H9 (cell line): ENCODE measurements around the gene NNT. TPM values are rescaled to one million over a fixed set of nuclear protein-coding genes. Genes with fewer than 3 reads are reported as not detected.
A peak's percentile ranks its signal among the peaks of the same experiment; 100 is the strongest.

Source experiments
- DNase-seq: peaks from one replicate; pipeline ENCODE4 v3.0.0-alpha.2; 2017
- H2AFZ ChIP-seq: one replicate; pipeline ENCODE4 v1.6.1; 2013; ENCODE audit warnings: mild to moderate bottlenecking, low read length, control low read depth, moderate library complexity
- H2AK5ac ChIP-seq: 2 replicates; pipeline ENCODE4 v1.6.1; 2013; ENCODE audit warnings: low read length, control low read depth, mixed read lengths; ENCODE audit not compliant: insufficient read length
- H2BK120ac ChIP-seq: one replicate; pipeline ENCODE4 v1.6.1; 2013; ENCODE audit warnings: low read depth, mild to moderate bottlenecking, low read length, control low read depth, inconsistent platforms; ENCODE audit not compliant: poor library complexity, severe bottlenecking
- H2BK12ac ChIP-seq: 2 replicates; pipeline ENCODE4 v1.6.1; 2013; ENCODE audit warnings: low read length, control low read depth, mixed read lengths, low read depth; ENCODE audit not compliant: insufficient read length
- H2BK15ac ChIP-seq: 2 replicates; pipeline ENCODE4 v1.6.1; 2013; ENCODE audit warnings: low read depth, low read length, control low read depth
- H2BK20ac ChIP-seq: one replicate; pipeline ENCODE4 v1.6.1; 2013; ENCODE audit warnings: low read depth, mild to moderate bottlenecking, low read length, control low read depth, inconsistent platforms; ENCODE audit not compliant: poor library complexity, severe bottlenecking
- H2BK5ac ChIP-seq: 2 replicates; pipeline ENCODE4 v1.6.1; 2013; ENCODE audit warnings: low read length, control low read depth, mixed read lengths; ENCODE audit not compliant: insufficient read length
- H3K14ac ChIP-seq: 2 replicates; pipeline ENCODE4 v1.6.1; 2013; ENCODE audit warnings: low read length, control low read depth; ENCODE audit not compliant: insufficient read depth
- H3K18ac ChIP-seq: 2 replicates; pipeline ENCODE4 v1.6.1; 2013; ENCODE audit warnings: low read depth, mild to moderate bottlenecking, mixed read lengths, low read length, control low read depth; ENCODE audit not compliant: insufficient read length
- H3K23ac ChIP-seq: 2 replicates; pipeline ENCODE4 v1.6.1; 2013; ENCODE audit warnings: low read length, control low read depth, mixed read lengths, low read depth; ENCODE audit not compliant: insufficient read length
- H3K23me2 ChIP-seq: 2 replicates; pipeline ENCODE4 v1.6.1; 2013; ENCODE audit warnings: low read depth, mild to moderate bottlenecking, mixed read lengths, low read length, control low read depth; ENCODE audit not compliant: insufficient read length, poor library complexity, severe bottlenecking
- H3K27ac ChIP-seq: 2 replicates; pipeline ENCODE4 v1.5.1; 2013; ENCODE audit warnings: low read length, control low read depth, mixed read lengths, low read depth; ENCODE audit not compliant: insufficient read length
- H3K27me3 ChIP-seq: 2 replicates; pipeline ENCODE4 v1.6.1; 2013; ENCODE audit warnings: low read length, control low read depth, inconsistent platforms; ENCODE audit not compliant: insufficient read depth
- H3K4ac ChIP-seq: 2 replicates; pipeline ENCODE4 v1.6.1; 2013; ENCODE audit warnings: low read depth, mild to moderate bottlenecking, control low read depth, inconsistent platforms, low read length, moderate library complexity
- H3K4me1 ChIP-seq: 2 replicates; pipeline ENCODE4 v1.6.1; 2013; ENCODE audit warnings: low read length, control low read depth, inconsistent platforms; ENCODE audit not compliant: insufficient read depth
- H3K4me2 ChIP-seq: 2 replicates; pipeline ENCODE4 v1.6.1; 2013; ENCODE audit warnings: low read length, control low read depth, mixed read lengths; ENCODE audit not compliant: insufficient read length, insufficient read depth
- H3K56ac ChIP-seq: 2 replicates; pipeline ENCODE4 v1.6.1; 2013; ENCODE audit warnings: low read depth, mild to moderate bottlenecking, mixed read lengths, low read length, control low read depth; ENCODE audit not compliant: insufficient read length
- H3K79me1 ChIP-seq: 2 replicates; pipeline ENCODE4 v1.6.1; 2013; ENCODE audit warnings: low read depth, mild to moderate bottlenecking, moderate library complexity, low read length, control low read depth, inconsistent platforms; ENCODE audit not compliant: insufficient read depth, poor library complexity, severe bottlenecking
- H3K79me2 ChIP-seq: 2 replicates; pipeline ENCODE4 v1.6.1; 2013; ENCODE audit warnings: low read length, control low read depth, inconsistent platforms; ENCODE audit not compliant: insufficient read depth
- H3K9ac ChIP-seq: 2 replicates; pipeline ENCODE4 v1.6.1; 2013; ENCODE audit warnings: low read length, control low read depth, mixed read lengths; ENCODE audit not compliant: insufficient read length; ENCODE audit errors: extremely low read depth
- H3K9me3 ChIP-seq: one replicate; pipeline ENCODE4 v1.6.1; 2013; ENCODE audit warnings: low read depth, low read length, inconsistent platforms; ENCODE audit not compliant: control insufficient read depth
- H3T11ph ChIP-seq: one replicate; pipeline ENCODE4 v1.6.1; 2013; ENCODE audit warnings: mild to moderate bottlenecking, low read length, control low read depth, inconsistent platforms
- H4K20me1 ChIP-seq: one replicate; pipeline ENCODE4 v1.6.1; 2013; ENCODE audit not compliant: control insufficient read depth, insufficient read length, insufficient read depth
- H4K5ac ChIP-seq: 2 replicates; pipeline ENCODE4 v1.6.1; 2013; ENCODE audit warnings: low read depth, mild to moderate bottlenecking, mixed read lengths, low read length, control low read depth; ENCODE audit not compliant: insufficient read length
- H4K8ac ChIP-seq: replicated peaks from 2 replicates; pipeline ENCODE4 v1.6.1; 2013; ENCODE audit warnings: low read length, control low read depth, mixed read lengths, low read depth; ENCODE audit not compliant: insufficient read length
- H4K91ac ChIP-seq: 2 replicates; pipeline ENCODE4 v1.6.1; 2013; ENCODE audit warnings: low read depth, mild to moderate bottlenecking, moderate library complexity, mixed read lengths, low read length, control low read depth; ENCODE audit not compliant: insufficient read length
- H3K27ac Mint-ChIP-seq, 3 experiments: 2 replicates in 2 of 3; 3 replicates in 1 of 3; pipeline ENCODE4 v1.8.0; 2020 to 2021; ENCODE audit warnings: mixed read lengths in 3 of 3, mild to moderate bottlenecking in 1 of 3, moderate library complexity in 1 of 3
- H3K27me3 Mint-ChIP-seq: 2 replicates; pipeline ENCODE4 v1.8.0; 2021; ENCODE audit warnings: low read depth, mild to moderate bottlenecking, moderate library complexity, mixed read lengths
- H3K36me3 Mint-ChIP-seq, 3 experiments: 2 replicates in 2 of 3; 3 replicates in 1 of 3; pipeline ENCODE4 v1.8.0; 2020 to 2021; ENCODE audit warnings: low read depth in 3 of 3, mixed read lengths in 3 of 3; ENCODE audit not compliant: insufficient read depth in 1 of 3
- H3K4me1 Mint-ChIP-seq, 2 experiments: 2 replicates each; pipeline ENCODE4 v1.8.0; 2020; ENCODE audit warnings: mixed read lengths in 2 of 2
- H3K4me3 Mint-ChIP-seq, 2 experiments: 2 replicates in 1 of 2; 3 replicates in 1 of 2; pipeline ENCODE4 v1.8.0; 2020 to 2021; ENCODE audit warnings: mild to moderate bottlenecking in 2 of 2, mixed read lengths in 2 of 2, moderate library complexity in 1 of 2
- H3K9me3 Mint-ChIP-seq, 2 experiments: 2 replicates in 1 of 2; 3 replicates in 1 of 2; pipeline ENCODE4 v1.8.0; 2020; ENCODE audit warnings: mild to moderate bottlenecking in 2 of 2, mixed read lengths in 2 of 2, moderate library complexity in 1 of 2
- WGBS: extraction: QIAGEN DNeasy Blood & Tissue Kit; methylation state at CpG from one replicate; pipeline ENCODE4 v1.1.7; 2013; ENCODE audit warnings: missing lambda C conversion rate, low lambda C conversion rate, mixed read lengths; ENCODE audit not compliant: insufficient read length; ENCODE audit errors: extremely low coverage; 5-methylcytosine and 5-hydroxymethylcytosine counted together
- total RNA-seq: library from RNA; stranded (reverse); gene quantifications from 2 replicates; pipeline ENCODE4 v1.2.1, GENCODE V29; 2021
- TF ChIP-seq, protein P1 (sequence below): fragments of 200-600 bp; sonication (generic); conservative IDR thresholded peaks from 3 replicates; pipeline ENCODE4 v1.8.0; 2021; ENCODE audit warnings: antibody characterized with exemption, mild to moderate bottlenecking

NNT gene
- total RNA-seq, 1 experiment from 2014 or later = 27.6 TPM

- Histone ChIP-seq H4K8ac (no peak overlapping the region), H4K5ac (no peak overlapping the region), H3K4me2 (no peak overlapping the region), H3K9ac (no peak overlapping the region), H4K20me1 (no peaks in the 10 kb centered on the region), H3K27ac (no peak overlapping the region), H3K23me2 (no peaks in the 10 kb centered on the region), H3K14ac (no peak overlapping the region), H3K4ac (no peak overlapping the region), H2AK5ac (no peak overlapping the region), H3T11ph (no peak overlapping the region), H3K18ac (no peak overlapping the region), H2AFZ (no peak overlapping the region), H3K56ac (no peak overlapping the region), H3K4me1 (no peaks in the 10 kb centered on the region), H3K9me3 (no peaks in the 10 kb centered on the region), H3K79me1 (no peaks in the 10 kb centered on the region), H2BK12ac (no peak overlapping the region), H2BK15ac (no peak overlapping the region), H2BK5ac (no peak overlapping the region), H4K91ac (no peak overlapping the region), H3K23ac (no peak overlapping the region), H3K27me3 (no peaks in the 10 kb centered on the region), H3K79me2 (no peaks in the 10 kb centered on the region), H2BK20ac (no peak overlapping the region), H2BK120ac (no peak overlapping the region)
- H3K27me3 Mint-ChIP-seq = no peaks in the 10 kb centered on the region
- H3K4me1 Mint-ChIP-seq = peaks cover 0 to 4% of the 10 kb centered on the region in 2 experiments; a peak in 2 of 4 replicates
- peaks cover 0 to 8% (median 5%) of the 10 kb centered on the region in 3 experiments; a peak in 3 of 7 replicates for H3K36me3 Mint-ChIP-seq
- WGBS = no CpG with 5 or more reads among the region's 2 CpGs
- peak overlapping the region in 1 of 3 experiments; percentile 62; a peak in 1 of 7 replicates for H3K27ac Mint-ChIP-seq
- H3K4me3 Mint-ChIP-seq = no peak overlapping the region
- no peaks in the 10 kb centered on the region for H3K9me3 Mint-ChIP-seq
- DNase-seq = no peak
- TF ChIP-seq, protein P1, sequence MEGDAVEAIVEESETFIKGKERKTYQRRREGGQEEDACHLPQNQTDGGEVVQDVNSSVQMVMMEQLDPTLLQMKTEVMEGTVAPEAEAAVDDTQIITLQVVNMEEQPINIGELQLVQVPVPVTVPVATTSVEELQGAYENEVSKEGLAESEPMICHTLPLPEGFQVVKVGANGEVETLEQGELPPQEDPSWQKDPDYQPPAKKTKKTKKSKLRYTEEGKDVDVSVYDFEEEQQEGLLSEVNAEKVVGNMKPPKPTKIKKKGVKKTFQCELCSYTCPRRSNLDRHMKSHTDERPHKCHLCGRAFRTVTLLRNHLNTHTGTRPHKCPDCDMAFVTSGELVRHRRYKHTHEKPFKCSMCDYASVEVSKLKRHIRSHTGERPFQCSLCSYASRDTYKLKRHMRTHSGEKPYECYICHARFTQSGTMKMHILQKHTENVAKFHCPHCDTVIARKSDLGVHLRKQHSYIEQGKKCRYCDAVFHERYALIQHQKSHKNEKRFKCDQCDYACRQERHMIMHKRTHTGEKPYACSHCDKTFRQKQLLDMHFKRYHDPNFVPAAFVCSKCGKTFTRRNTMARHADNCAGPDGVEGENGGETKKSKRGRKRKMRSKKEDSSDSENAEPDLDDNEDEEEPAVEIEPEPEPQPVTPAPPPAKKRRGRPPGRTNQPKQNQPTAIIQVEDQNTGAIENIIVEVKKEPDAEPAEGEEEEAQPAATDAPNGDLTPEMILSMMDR = no peak
These were observed 16.4 kb downstream of the NNT start for GRCh38 chr5:43619380-43619779.
